ENCODE results near the gene HMMR.
A peak's percentile ranks its signal among the peaks of the same experiment; 100 is the strongest.

HMMR gene

GRCh38 chr5:163504079-163504931, 43.9 kb downstream of the HMMR start:
- POLR2A ChIA-PET = interaction anchor here (0.7 to 1.4 kb wide), 2 partner anchors 44 to 67 kb away, joined by 3 read pairs; partner anchors contain the start of genes CCNG1, HMMR and NUDCD2
- peak overlapping the region in 6 of 7 experiments; percentile 80 to 100 (median 90) for H3K4me3 ChIP-seq (ENCODE audit: control insufficient read depth in 1 of 7, extremely low read depth in 1 of 7, insufficient read depth in 4 of 7, low read depth in 2 of 7, low read length in 6 of 7)
- H3K27me3 ChIP-seq (replicated peaks in 2 of 5; ENCODE audit: control insufficient read depth in 4 of 5, insufficient read depth in 5 of 5, low read length in 4 of 5) = no peaks in the 10 kb centered on the region
- DNase-seq = peak in 2 of 3 donors; percentile 75 to 83
- no peaks in the 10 kb centered on the region for H3K9me3 ChIP-seq (ENCODE audit: control extremely low read depth in 1 of 5, control insufficient read depth in 4 of 5, insufficient read depth in 2 of 5, low read depth in 1 of 5, low read length in 4 of 5)
- CTCF ChIA-PET = interaction anchor here (1.1 to 1.4 kb wide), 4 partner anchors 31 to 66 kb away, joined by 3 to 8 read pairs (median 4); no protein-coding TSS in a partner anchor
- peaks cover 26 to 49% (median 38%) of the 10 kb centered on the region in 4 experiments for H3K4me1 ChIP-seq (ENCODE audit: control extremely low read depth in 1 of 4, control insufficient read depth in 4 of 4, insufficient read depth in 4 of 4, low read length in 3 of 4)
- peaks cover 0 to 3% (median 0%) of the 10 kb centered on the region in 4 experiments for H3K36me3 ChIP-seq (ENCODE audit: control insufficient read depth in 4 of 4, insufficient read depth in 4 of 4, low read length in 3 of 4)
- H3K27ac ChIP-seq (ENCODE audit: insufficient read depth in 1 of 2, low read depth in 1 of 2, low read length in 2 of 2, poor library complexity in 1 of 2, severe bottlenecking in 2 of 2) = peak overlapping the region; percentile 89 to 97
- WGBS (ENCODE audit: insufficient coverage) = 0% methylated on average over 22 of the region's 27 CpGs

- WGBS (ENCODE audit: insufficient coverage) = 0% methylated on average over 3 of the region's 7 CpGs
- Histone ChIP-seq H3K36me3 (ENCODE audit: control insufficient read depth in 4 of 4, insufficient read depth in 4 of 4, low read length in 3 of 4) (peaks cover 0 to 3% (median 0%) of the 10 kb centered on the region in 4 experiments), H3K27me3 (replicated peaks in 2 of 5; ENCODE audit: control insufficient read depth in 4 of 5, insufficient read depth in 5 of 5, low read length in 4 of 5) (no peaks in the 10 kb centered on the region), H3K4me3 (ENCODE audit: control insufficient read depth in 1 of 7, extremely low read depth in 1 of 7, insufficient read depth in 4 of 7, low read depth in 2 of 7, low read length in 6 of 7) (peak overlapping the region in 6 of 7 experiments; percentile 80 to 100 (median 90)), H3K4me1 (ENCODE audit: control extremely low read depth in 1 of 4, control insufficient read depth in 4 of 4, insufficient read depth in 4 of 4, low read length in 3 of 4) (peaks cover 26 to 55% (median 41%) of the 10 kb centered on the region in 4 experiments), H3K27ac (ENCODE audit: insufficient read depth in 1 of 2, low read depth in 1 of 2, low read length in 2 of 2, poor library complexity in 1 of 2, severe bottlenecking in 2 of 2) (peak overlapping the region; percentile 89 to 97), H3K9me3 (ENCODE audit: control extremely low read depth in 1 of 5, control insufficient read depth in 4 of 5, insufficient read depth in 2 of 5, low read depth in 1 of 5, low read length in 4 of 5) (no peaks in the 10 kb centered on the region)
- ChIA-PET CTCF (interaction anchor here (1.1 to 1.3 kb wide), 2 partner anchors 31 to 43 kb away, joined by 3 to 8 read pairs; no protein-coding TSS in a partner anchor), POLR2A (interaction anchor here (0.8 to 1.4 kb wide), 4 partner anchors 21 to 67 kb away, joined by 3 to 6 read pairs (median 4); partner anchors contain the start of genes CCNG1, HMMR and NUDCD2)
- DNase-seq = no peak
Observed at GRCh38 chr5:163505049-163505367, 44.6 kb downstream of the HMMR start.

- ChIA-PET POLR2A (interaction anchor here (0.8 to 1.4 kb wide), 4 partner anchors 22 to 68 kb away, joined by 3 to 6 read pairs (median 4); partner anchors contain the start of genes CCNG1, HMMR and NUDCD2), CTCF (interaction anchor here (1.1 to 1.3 kb wide), 2 partner anchors 30 to 43 kb away, joined by 3 to 8 read pairs; no protein-coding TSS in a partner anchor)
- peak; percentile 95 to 98 (median 98) for DNase-seq
- H3K27me3 ChIP-seq (replicated peaks in 2 of 5; ENCODE audit: control insufficient read depth in 4 of 5, insufficient read depth in 5 of 5, low read length in 4 of 5) = no peaks in the 10 kb centered on the region
- 0% methylated on average over 40 of the region's 64 CpGs for WGBS (ENCODE audit: insufficient coverage)
- H3K36me3 ChIP-seq (ENCODE audit: control insufficient read depth in 4 of 4, insufficient read depth in 4 of 4, low read length in 3 of 4) = peaks cover 0 to 3% (median 0%) of the 10 kb centered on the region in 4 experiments
- peak within 1 kb of the TSS; percentile 80 to 100 (median 86) for H3K4me3 ChIP-seq (ENCODE audit: control insufficient read depth in 1 of 7, extremely low read depth in 1 of 7, insufficient read depth in 4 of 7, low read depth in 2 of 7, low read length in 6 of 7)
- H3K4me1 ChIP-seq (ENCODE audit: control extremely low read depth in 1 of 4, control insufficient read depth in 4 of 4, insufficient read depth in 4 of 4, low read length in 3 of 4) = peaks cover 26 to 55% (median 41%) of the 10 kb centered on the region in 4 experiments
- H3K9me3 ChIP-seq (ENCODE audit: control extremely low read depth in 1 of 5, control insufficient read depth in 4 of 5, insufficient read depth in 2 of 5, low read depth in 1 of 5, low read length in 4 of 5) = no peaks in the 10 kb centered on the region
- peak within 1 kb of the TSS; percentile 89 to 97 for H3K27ac ChIP-seq (ENCODE audit: insufficient read depth in 1 of 2, low read depth in 1 of 2, low read length in 2 of 2, poor library complexity in 1 of 2, severe bottlenecking in 2 of 2)
Observed at GRCh38 chr5:163505368-163506094, 45.1 kb downstream of the HMMR start, which contains the start of gene MAT2B. MAT2B (plus strand) TSS chr5:163505619; CDS start chr5:163505687, 68 bp downstream.

GRCh38 chr5:163506095-163506457, 45.6 kb downstream of the HMMR start:
- peaks cover 0 to 3% (median 0%) of the 10 kb centered on the region in 4 experiments for H3K36me3 ChIP-seq (ENCODE audit: control insufficient read depth in 4 of 4, insufficient read depth in 4 of 4, low read length in 3 of 4)
- no peaks in the 10 kb centered on the region for H3K27me3 ChIP-seq (replicated peaks in 2 of 5; ENCODE audit: control insufficient read depth in 4 of 5, insufficient read depth in 5 of 5, low read length in 4 of 5)
- H3K4me3 ChIP-seq (ENCODE audit: control insufficient read depth in 1 of 7, extremely low read depth in 1 of 7, insufficient read depth in 4 of 7, low read depth in 2 of 7, low read length in 6 of 7) = peak overlapping the region; percentile 31 to 100 (median 86)
- no peaks in the 10 kb centered on the region for H3K9me3 ChIP-seq (ENCODE audit: control extremely low read depth in 1 of 5, control insufficient read depth in 4 of 5, insufficient read depth in 2 of 5, low read depth in 1 of 5, low read length in 4 of 5)
- WGBS (ENCODE audit: insufficient coverage) = 0% methylated on average over 4 of the region's 9 CpGs
- peaks cover 26 to 55% (median 41%) of the 10 kb centered on the region in 4 experiments for H3K4me1 ChIP-seq (ENCODE audit: control extremely low read depth in 1 of 4, control insufficient read depth in 4 of 4, insufficient read depth in 4 of 4, low read length in 3 of 4)
- CTCF ChIA-PET = interaction anchor here (0.5 to 1.3 kb wide), 2 partner anchors 44 to 1760 kb away, joined by 3 to 8 read pairs; no protein-coding TSS in a partner anchor
- H3K27ac ChIP-seq (ENCODE audit: insufficient read depth in 1 of 2, low read depth in 1 of 2, low read length in 2 of 2, poor library complexity in 1 of 2, severe bottlenecking in 2 of 2) = peak overlapping the region; percentile 89 to 97
- POLR2A ChIA-PET = interaction anchor here (0.6 to 1.4 kb wide), 4 partner anchors 22 to 98 kb away, joined by 3 to 5 read pairs (median 4); partner anchors contain the start of genes CCNG1, HMMR and NUDCD2
- DNase-seq = no peak

- Histone ChIP-seq H3K9me3 (ENCODE audit: control extremely low read depth in 1 of 5, control insufficient read depth in 4 of 5, insufficient read depth in 2 of 5, low read depth in 1 of 5, low read length in 4 of 5) (no peaks in the 10 kb centered on the region), H3K36me3 (ENCODE audit: control insufficient read depth in 4 of 4, insufficient read depth in 4 of 4, low read length in 3 of 4) (peaks cover 0 to 5% (median under 1%) of the 10 kb centered on the region in 4 experiments), H3K27me3 (replicated peaks in 2 of 5; ENCODE audit: control insufficient read depth in 4 of 5, insufficient read depth in 5 of 5, low read length in 4 of 5) (no peaks in the 10 kb centered on the region), H3K27ac (ENCODE audit: insufficient read depth in 1 of 2, low read depth in 1 of 2, low read length in 2 of 2, poor library complexity in 1 of 2, severe bottlenecking in 2 of 2) (peak overlapping the region; percentile 89 to 97), H3K4me1 (ENCODE audit: control extremely low read depth in 1 of 4, control insufficient read depth in 4 of 4, insufficient read depth in 4 of 4, low read length in 3 of 4) (peaks cover 26 to 55% (median 41%) of the 10 kb centered on the region in 4 experiments), H3K4me3 (ENCODE audit: control insufficient read depth in 1 of 7, extremely low read depth in 1 of 7, insufficient read depth in 4 of 7, low read depth in 2 of 7, low read length in 6 of 7) (peak overlapping the region in 6 of 7 experiments; percentile 80 to 100 (median 90))
- peak in 2 of 3 donors; percentile 31 to 36 for DNase-seq
- ChIA-PET POLR2A (interaction anchor here (0.6 kb wide), 1 partner anchor 99 kb away, joined by 5 read pairs; no protein-coding TSS in a partner anchor), CTCF (interaction anchor here (0.5 to 0.7 kb wide), 2 partner anchors 47 to 1759 kb away, joined by 3 read pairs; partner anchors contain the start of gene NUDCD2)
- 0% methylated on average over 2 of the region's 8 CpGs for WGBS (ENCODE audit: insufficient coverage)
Observed at GRCh38 chr5:163506726-163507125, 46.3 kb downstream of the HMMR start.

GRCh38 chr5:163508753-163509152, 48.3 kb downstream of the HMMR start:
- Histone ChIP-seq H3K4me1 (ENCODE audit: control extremely low read depth in 1 of 4, control insufficient read depth in 4 of 4, insufficient read depth in 4 of 4, low read length in 3 of 4) (peaks cover 17 to 40% (median 29%) of the 10 kb centered on the region in 4 experiments), H3K4me3 (ENCODE audit: control insufficient read depth in 1 of 7, extremely low read depth in 1 of 7, insufficient read depth in 4 of 7, low read depth in 2 of 7, low read length in 6 of 7) (peak overlapping the region in 5 of 7 experiments; percentile 13 to 65 (median 32)), H3K27me3 (replicated peaks in 2 of 5; ENCODE audit: control insufficient read depth in 4 of 5, insufficient read depth in 5 of 5, low read length in 4 of 5) (no peaks in the 10 kb centered on the region), H3K27ac (ENCODE audit: insufficient read depth in 1 of 2, low read depth in 1 of 2, low read length in 2 of 2, poor library complexity in 1 of 2, severe bottlenecking in 2 of 2) (peak overlapping the region; percentile 62 to 97), H3K36me3 (ENCODE audit: control insufficient read depth in 4 of 4, insufficient read depth in 4 of 4, low read length in 3 of 4) (peaks cover 2 to 26% (median 12%) of the 10 kb centered on the region in 4 experiments), H3K9me3 (ENCODE audit: control extremely low read depth in 1 of 5, control insufficient read depth in 4 of 5, insufficient read depth in 2 of 5, low read depth in 1 of 5, low read length in 4 of 5) (no peaks in the 10 kb centered on the region)
- POLR2A ChIA-PET = no interaction called here
- CTCF ChIA-PET = interaction anchor here (0.9 to 1.2 kb wide), 3 partner anchors 8 to 47 kb away, joined by 3 to 6 read pairs (median 4); no protein-coding TSS in a partner anchor
- WGBS (ENCODE audit: insufficient coverage) = no CpG with 5 or more reads among the region's 5 CpGs
- DNase-seq = peak in 2 of 3 donors; percentile 12 to 21

Measured in common myeloid progenitor, CD34-positive (primary cell).